HepG2 (cell line): ENCODE results near the gene QSOX1. TPM values are rescaled to one million over a fixed set of nuclear protein-coding genes. Genes with fewer than 3 reads are reported as not detected.

Source experiments
- HOXA9 ChIP-seq: sonication (generic); formaldehyde crosslinking; IDR thresholded peaks from 2 replicates; pipeline ENCODE4 v1.8.1; 2022; ENCODE audit warnings: missing genetic modification reagents, mild to moderate bottlenecking, moderate library complexity, borderline replicate concordance
- JARID2 ChIP-seq: sonication (generic); formaldehyde crosslinking; IDR thresholded peaks from 2 replicates; pipeline ENCODE4 v1.8.1; 2023; ENCODE audit warnings: missing genetic modification reagents, inconsistent platforms; ENCODE audit not compliant: insufficient replicate concordance
- LCORL ChIP-seq, 2 experiments: fragments of 450-650 bp in 1 of 2; sonication (generic) in 1 of 2; formaldehyde crosslinking in 1 of 2; IDR thresholded peaks; 2 replicates each; pipeline versions ENCODE4 v1.5.0 to v1.6.1; 2017 to 2020; ENCODE audit warnings: antibody characterized with exemption in 1 of 2, missing genetic modification reagents in 1 of 2
- NKX3-1 ChIP-seq: sonication (generic); formaldehyde crosslinking; IDR thresholded peaks from 2 replicates; pipeline ENCODE4 v1.5.0; 2020; ENCODE audit warnings: missing genetic modification reagents
- NPAS2 ChIP-seq: sonication (generic); formaldehyde crosslinking; IDR thresholded peaks from 2 replicates; pipeline ENCODE4 v1.8.0; 2022; ENCODE audit warnings: mild to moderate bottlenecking, missing genetic modification reagents, borderline replicate concordance
- SIN3A ChIP-seq: IDR thresholded peaks from 2 replicates; pipeline ENCODE4 v1.6.1; 2011; ENCODE audit warnings: low read depth, mild to moderate bottlenecking, control low read depth, low read length, borderline replicate concordance
- XBP1 ChIP-seq: sonication (generic); formaldehyde crosslinking; IDR thresholded peaks from 2 replicates; pipeline ENCODE4 v1.5.0; 2020; ENCODE audit warnings: missing genetic modification reagents
- ZFAT ChIP-seq: sonication (generic); formaldehyde crosslinking; conservative IDR thresholded peaks from 2 replicates; pipeline ENCODE4 v1.8.1; 2023; ENCODE audit warnings: missing genetic modification reagents, inconsistent platforms
- ZNF607 ChIP-seq: sonication (generic); formaldehyde crosslinking; IDR thresholded peaks from 2 replicates; pipeline ENCODE4 v1.5.1; 2020; ENCODE audit warnings: missing genetic modification reagents, mild to moderate bottlenecking, borderline replicate concordance
- ZNF772 ChIP-seq: sonication (generic); formaldehyde crosslinking; IDR thresholded peaks from 2 replicates; pipeline ENCODE4 v1.5.0; 2020; ENCODE audit warnings: mild to moderate bottlenecking, missing genetic modification reagents
- ZNF816 ChIP-seq: sonication (generic); formaldehyde crosslinking; IDR thresholded peaks from 2 replicates; pipeline ENCODE4 v1.8.0; 2022; ENCODE audit warnings: missing genetic modification reagents, mild to moderate bottlenecking, borderline replicate concordance
- ZNF891 ChIP-seq: sonication (generic); formaldehyde crosslinking; IDR thresholded peaks from 2 replicates; pipeline ENCODE4 v1.5.0; 2020; ENCODE audit warnings: mild to moderate bottlenecking, missing genetic modification reagents
- ZSCAN22 ChIP-seq: sonication (generic); formaldehyde crosslinking; IDR thresholded peaks from 2 replicates; pipeline ENCODE4 v1.4.0; 2020; ENCODE audit warnings: mild to moderate bottlenecking, missing genetic modification reagents
- polyA plus RNA-seq, 8 experiments: library from polyadenylated mRNA; depleted of rRNA in 3 of 8; stranded (reverse) in 7 of 8; unstranded in 1 of 8; fragments of >200 nt; fragmentation: Illumina TruSeq in 4 of 8; extraction: Trizol in 4 of 8; gene quantifications; 2 replicates each; pipeline versions ENCODE4 v1.2.1 to v1.2.3, GENCODE V29; 2011 to 2016; ENCODE audit warnings: low read depth in 4 of 8, missing spikeins in 1 of 8, mixed read lengths in 1 of 8; ENCODE audit not compliant: insufficient read depth in 1 of 8
- total RNA-seq, 5 experiments: library from RNA; depleted of rRNA; stranded (reverse); fragments of >200 nt; fragmentation: Illumina TruSeq; extraction: Trizol; gene quantifications; 2 replicates each; pipeline ENCODE4 v1.2.3, GENCODE V29; 2016; ENCODE audit warnings: low read depth in 1 of 5
- TF ChIP-seq, protein P1 (sequence below): sonication (generic); formaldehyde crosslinking; IDR thresholded peaks from 2 replicates; pipeline ENCODE4 v1.4.0; 2020; ENCODE audit warnings: missing genetic modification reagents, borderline replicate concordance
- TF ChIP-seq, protein P2 (sequence below): sonication (generic); formaldehyde crosslinking; conservative IDR thresholded peaks from 2 replicates; pipeline ENCODE4 v1.4.0; 2020; ENCODE audit warnings: missing genetic modification reagents
- TF ChIP-seq, protein P3 (sequence below): sonication (generic); formaldehyde crosslinking; IDR thresholded peaks from 2 replicates; pipeline ENCODE4 v1.4.0; 2020; ENCODE audit warnings: mild to moderate bottlenecking, low read depth, missing genetic modification reagents
- TF ChIP-seq, protein P4 (sequence below): sonication (generic); formaldehyde crosslinking; IDR thresholded peaks from 2 replicates; pipeline ENCODE4 v1.8.0; 2022; ENCODE audit warnings: mild to moderate bottlenecking, missing genetic modification reagents; ENCODE audit not compliant: insufficient replicate concordance
- TF ChIP-seq, protein P5 (sequence below): sonication (generic); formaldehyde crosslinking; IDR thresholded peaks from 2 replicates; pipeline ENCODE4 v1.8.0; 2022; ENCODE audit warnings: mild to moderate bottlenecking, missing genetic modification reagents
- TF ChIP-seq, protein P6 (sequence below): sonication (generic); formaldehyde crosslinking; IDR thresholded peaks from 2 replicates; pipeline ENCODE4 v1.4.0; 2020; ENCODE audit warnings: missing genetic modification reagents, low read depth, mild to moderate bottlenecking, borderline replicate concordance

Gene QSOX1
- total and polyA plus RNA-seq, 2 of the 13 experiments (the other 11 are each of a cell fraction or from before 2014, with no cell fraction given), result 6.8 to 40.2 TPM

DNA sequence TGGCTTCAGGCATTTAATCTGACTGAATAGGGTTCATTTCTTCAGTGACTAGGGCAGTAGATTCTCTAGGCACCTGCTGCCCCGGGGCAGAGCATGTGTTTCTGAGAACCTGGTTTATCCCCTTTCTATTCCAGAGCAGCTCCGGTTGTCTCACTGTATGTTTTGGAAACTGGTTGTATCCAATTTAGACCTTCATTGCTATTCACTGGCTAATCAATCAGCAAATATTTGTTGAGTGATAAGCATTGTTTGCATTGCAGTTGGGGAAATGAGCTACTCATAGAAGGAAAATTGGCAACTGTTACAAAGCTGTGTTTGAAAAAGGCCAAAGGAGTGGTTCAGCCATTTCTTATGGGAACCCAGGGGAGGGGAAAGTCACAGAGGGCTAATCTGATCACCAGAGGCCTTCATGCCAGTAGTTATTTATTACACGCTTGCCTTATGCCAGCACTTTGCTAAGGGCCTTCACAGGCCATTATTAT lies 2.9 kb downstream of the QSOX1 start (continued):
- TF ChIP-seq, protein P1, sequence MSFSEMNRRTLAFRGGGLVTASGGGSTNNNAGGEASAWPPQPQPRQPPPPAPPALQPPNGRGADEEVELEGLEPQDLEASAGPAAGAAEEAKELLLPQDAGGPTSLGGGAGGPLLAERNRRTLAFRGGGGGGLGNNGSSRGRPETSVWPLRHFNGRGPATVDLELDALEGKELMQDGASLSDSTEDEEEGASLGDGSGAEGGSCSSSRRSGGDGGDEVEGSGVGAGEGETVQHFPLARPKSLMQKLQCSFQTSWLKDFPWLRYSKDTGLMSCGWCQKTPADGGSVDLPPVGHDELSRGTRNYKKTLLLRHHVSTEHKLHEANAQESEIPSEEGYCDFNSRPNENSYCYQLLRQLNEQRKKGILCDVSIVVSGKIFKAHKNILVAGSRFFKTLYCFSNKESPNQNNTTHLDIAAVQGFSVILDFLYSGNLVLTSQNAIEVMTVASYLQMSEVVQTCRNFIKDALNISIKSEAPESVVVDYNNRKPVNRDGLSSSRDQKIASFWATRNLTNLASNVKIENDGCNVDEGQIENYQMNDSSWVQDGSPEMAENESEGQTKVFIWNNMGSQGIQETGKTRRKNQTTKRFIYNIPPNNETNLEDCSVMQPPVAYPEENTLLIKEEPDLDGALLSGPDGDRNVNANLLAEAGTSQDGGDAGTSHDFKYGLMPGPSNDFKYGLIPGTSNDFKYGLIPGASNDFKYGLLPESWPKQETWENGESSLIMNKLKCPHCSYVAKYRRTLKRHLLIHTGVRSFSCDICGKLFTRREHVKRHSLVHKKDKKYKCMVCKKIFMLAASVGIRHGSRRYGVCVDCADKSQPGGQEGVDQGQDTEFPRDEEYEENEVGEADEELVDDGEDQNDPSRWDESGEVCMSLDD (CRISPR knock-in tag), result no peak
- no peak; the same call in 1 of the 2 replicates for TF ChIP-seq NKX3-1
- TF ChIP-seq XBP1 (CRISPR knock-in tag), result no peak
- TF ChIP-seq, protein P2, sequence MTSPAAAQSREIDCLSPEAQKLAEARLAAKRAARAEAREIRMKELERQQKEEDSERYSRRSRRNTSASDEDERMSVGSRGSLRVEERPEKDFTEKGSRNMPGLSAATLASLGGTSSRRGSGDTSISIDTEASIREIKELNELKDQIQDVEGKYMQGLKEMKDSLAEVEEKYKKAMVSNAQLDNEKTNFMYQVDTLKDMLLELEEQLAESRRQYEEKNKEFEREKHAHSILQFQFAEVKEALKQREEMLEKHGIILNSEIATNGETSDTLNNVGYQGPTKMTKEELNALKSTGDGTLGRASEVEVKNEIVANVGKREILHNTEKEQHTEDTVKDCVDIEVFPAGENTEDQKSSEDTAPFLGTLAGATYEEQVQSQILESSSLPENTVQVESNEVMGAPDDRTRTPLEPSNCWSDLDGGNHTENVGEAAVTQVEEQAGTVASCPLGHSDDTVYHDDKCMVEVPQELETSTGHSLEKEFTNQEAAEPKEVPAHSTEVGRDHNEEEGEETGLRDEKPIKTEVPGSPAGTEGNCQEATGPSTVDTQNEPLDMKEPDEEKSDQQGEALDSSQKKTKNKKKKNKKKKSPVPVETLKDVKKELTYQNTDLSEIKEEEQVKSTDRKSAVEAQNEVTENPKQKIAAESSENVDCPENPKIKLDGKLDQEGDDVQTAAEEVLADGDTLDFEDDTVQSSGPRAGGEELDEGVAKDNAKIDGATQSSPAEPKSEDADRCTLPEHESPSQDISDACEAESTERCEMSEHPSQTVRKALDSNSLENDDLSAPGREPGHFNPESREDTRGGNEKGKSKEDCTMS, result no peak
- no peak for TF ChIP-seq JARID2 (CRISPR knock-in tag)
- TF ChIP-seq, protein P3, sequence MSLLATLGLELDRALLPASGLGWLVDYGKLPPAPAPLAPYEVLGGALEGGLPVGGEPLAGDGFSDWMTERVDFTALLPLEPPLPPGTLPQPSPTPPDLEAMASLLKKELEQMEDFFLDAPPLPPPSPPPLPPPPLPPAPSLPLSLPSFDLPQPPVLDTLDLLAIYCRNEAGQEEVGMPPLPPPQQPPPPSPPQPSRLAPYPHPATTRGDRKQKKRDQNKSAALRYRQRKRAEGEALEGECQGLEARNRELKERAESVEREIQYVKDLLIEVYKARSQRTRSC, result no peak
- peak; percentile 31; the same call in 1 of the 2 replicates for TF ChIP-seq LCORL (IDR thresholded peaks at IDR 0.05)
- peak; percentile 88 for TF ChIP-seq LCORL (CRISPR knock-in tag; IDR thresholded peaks at IDR 0.05)
- no peak for TF ChIP-seq ZFAT
- TF ChIP-seq, protein P4, sequence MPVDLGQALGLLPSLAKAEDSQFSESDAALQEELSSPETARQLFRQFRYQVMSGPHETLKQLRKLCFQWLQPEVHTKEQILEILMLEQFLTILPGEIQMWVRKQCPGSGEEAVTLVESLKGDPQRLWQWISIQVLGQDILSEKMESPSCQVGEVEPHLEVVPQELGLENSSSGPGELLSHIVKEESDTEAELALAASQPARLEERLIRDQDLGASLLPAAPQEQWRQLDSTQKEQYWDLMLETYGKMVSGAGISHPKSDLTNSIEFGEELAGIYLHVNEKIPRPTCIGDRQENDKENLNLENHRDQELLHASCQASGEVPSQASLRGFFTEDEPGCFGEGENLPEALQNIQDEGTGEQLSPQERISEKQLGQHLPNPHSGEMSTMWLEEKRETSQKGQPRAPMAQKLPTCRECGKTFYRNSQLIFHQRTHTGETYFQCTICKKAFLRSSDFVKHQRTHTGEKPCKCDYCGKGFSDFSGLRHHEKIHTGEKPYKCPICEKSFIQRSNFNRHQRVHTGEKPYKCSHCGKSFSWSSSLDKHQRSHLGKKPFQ, result no peak
- no peak for TF ChIP-seq NPAS2 (CRISPR knock-in tag)
- no peak for TF ChIP-seq ZSCAN22 (CRISPR knock-in tag)
- TF ChIP-seq, protein P5, sequence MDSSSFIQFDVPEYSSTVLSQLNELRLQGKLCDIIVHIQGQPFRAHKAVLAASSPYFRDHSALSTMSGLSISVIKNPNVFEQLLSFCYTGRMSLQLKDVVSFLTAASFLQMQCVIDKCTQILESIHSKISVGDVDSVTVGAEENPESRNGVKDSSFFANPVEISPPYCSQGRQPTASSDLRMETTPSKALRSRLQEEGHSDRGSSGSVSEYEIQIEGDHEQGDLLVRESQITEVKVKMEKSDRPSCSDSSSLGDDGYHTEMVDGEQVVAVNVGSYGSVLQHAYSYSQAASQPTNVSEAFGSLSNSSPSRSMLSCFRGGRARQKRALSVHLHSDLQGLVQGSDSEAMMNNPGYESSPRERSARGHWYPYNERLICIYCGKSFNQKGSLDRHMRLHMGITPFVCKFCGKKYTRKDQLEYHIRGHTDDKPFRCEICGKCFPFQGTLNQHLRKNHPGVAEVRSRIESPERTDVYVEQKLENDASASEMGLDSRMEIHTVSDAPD (CRISPR knock-in tag), result no peak; the same call in 1 of the 2 replicates
- TF ChIP-seq SIN3A, result no peak
- TF ChIP-seq ZNF772 (CRISPR knock-in tag), result no peak
- TF ChIP-seq ZNF891 (CRISPR knock-in tag), result no peak
- no peak; the same call in 1 of the 2 replicates for TF ChIP-seq ZNF816 (CRISPR knock-in tag)
- no peak for TF ChIP-seq HOXA9 (CRISPR knock-in tag)
- TF ChIP-seq, protein P6, sequence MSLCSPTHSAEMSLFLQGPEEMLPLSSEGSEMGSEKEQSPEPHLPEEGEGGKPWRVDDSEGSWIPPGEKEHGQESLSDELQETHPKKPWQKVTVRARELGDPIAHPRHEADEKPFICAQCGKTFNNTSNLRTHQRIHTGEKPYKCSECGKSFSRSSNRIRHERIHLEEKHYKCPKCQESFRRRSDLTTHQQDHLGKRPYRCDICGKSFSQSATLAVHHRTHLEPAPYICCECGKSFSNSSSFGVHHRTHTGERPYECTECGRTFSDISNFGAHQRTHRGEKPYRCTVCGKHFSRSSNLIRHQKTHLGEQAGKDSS (CRISPR knock-in tag), result no peak
- TF ChIP-seq ZNF607 (CRISPR knock-in tag), result no peak
